ENCODE data around the gene PTBP2. TPM values are rescaled to one million over a fixed set of nuclear protein-coding genes. Genes with fewer than 3 reads are reported as not detected.

The PTBP2 gene
- polyA plus RNA-seq (ENCODE audit: insufficient read length in 12 of 12) = 100 to 1,000 TPM in 1 of 12 donors, 10 to 100 TPM in 11; 24.8 to 277 (median 35.4) TPM
- long read RNA-seq, donor 1, full-length matches to known transcripts = 2 of 2 reads
- long read RNA-seq, donor 1, partial matches to known transcripts = 0 of 2 reads
- long read RNA-seq, donor 1, other reads (novel, unspliced or antisense) = 0 of 2 reads
- long read RNA-seq, donor 2, full-length matches to known transcripts = 1 of 1 reads
- long read RNA-seq, donor 2, partial matches to known transcripts = 0 of 1 reads
- long read RNA-seq, donor 2, other reads (novel, unspliced or antisense) = 0 of 1 reads
- long read RNA-seq, donor 3 = 0 reads
- long read RNA-seq, donor 4, partial matches to known transcripts = 0 of 1 reads
- long read RNA-seq, donor 4, other reads (novel, unspliced or antisense) = 0 of 1 reads
- long read RNA-seq, donor 5, full-length matches to known transcripts = 2 of 2 reads
- long read RNA-seq, donor 5, partial matches to known transcripts = 0 of 2 reads
- long read RNA-seq, donor 5, other reads (novel, unspliced or antisense) = 0 of 2 reads
- long read RNA-seq, donor 6, partial matches to known transcripts = 0 of 1 reads
- long read RNA-seq, donor 6, other reads (novel, unspliced or antisense) = 0 of 1 reads
- long read RNA-seq, donor 7, partial matches to known transcripts = 0 of 1 reads
- long read RNA-seq, donor 7, other reads (novel, unspliced or antisense) = 0 of 1 reads
- long read RNA-seq, donor 8, full-length matches to known transcripts = 2 of 2 reads
- long read RNA-seq, donor 8, partial matches to known transcripts = 0 of 2 reads
- long read RNA-seq, donor 8, other reads (novel, unspliced or antisense) = 0 of 2 reads
- long read RNA-seq, donor 9 = 0 reads
- long read RNA-seq, donor 10, full-length matches to known transcripts = 4 of 4 reads
- long read RNA-seq, donor 10, partial matches to known transcripts = 0 of 4 reads
- long read RNA-seq, donor 10, other reads (novel, unspliced or antisense) = 0 of 4 reads
- long read RNA-seq, donor 11, partial matches to known transcripts = 0 of 1 reads
- long read RNA-seq, donor 11, other reads (novel, unspliced or antisense) = 0 of 1 reads

GRCh38 chr1:96721416-96722160 lies at the start of gene PTBP2:
TSS of gene PTBP2 (plus strand) at chr1:96721784. CDS start at chr1:96721865, 81 bp downstream.
- peak; percentile 85 for DNase-seq

- DNase-seq = no peak
Observed at GRCh38 chr1:96674915-96675314, 46.7 kb upstream of the PTBP2 start.

- no peak for DNase-seq
Observed at GRCh38 chr1:96682056-96682455, 39.5 kb upstream of the PTBP2 start.

- DNase-seq = no peak
Observed at GRCh38 chr1:96683931-96684330, 37.7 kb upstream of the PTBP2 start.

GRCh38 chr1:96684744-96685143 lies 36.8 kb upstream of the PTBP2 start:
- no peak for DNase-seq

- DNase-seq = no peak
Observed at GRCh38 chr1:96688767-96689166, 32.8 kb upstream of the PTBP2 start.

- DNase-seq = no peak
Observed at GRCh38 chr1:96695954-96696353, 25.6 kb upstream of the PTBP2 start.

GRCh38 chr1:96698342-96698983 lies 23.1 kb upstream of the PTBP2 start:
- no peak for DNase-seq

- no peak for DNase-seq
Observed at GRCh38 chr1:96703186-96703585, 18.4 kb upstream of the PTBP2 start.

GRCh38 chr1:96707023-96707422 lies 14.6 kb upstream of the PTBP2 start:
- no peak for DNase-seq

- DNase-seq = no peak
Observed at GRCh38 chr1:96708482-96708881, 13.1 kb upstream of the PTBP2 start.

GRCh38 chr1:96710708-96711477 lies 10.7 kb upstream of the PTBP2 start:
- no peak for DNase-seq

- no peak for DNase-seq
Observed at GRCh38 chr1:96713649-96714048, 7.9 kb upstream of the PTBP2 start.

- no peak for DNase-seq
Observed at GRCh38 chr1:96714881-96715280, 6.7 kb upstream of the PTBP2 start.

GRCh38 chr1:96715482-96715881 lies 6.1 kb upstream of the PTBP2 start:
- DNase-seq = no peak

GRCh38 chr1:96721053-96721415 lies 550 bp upstream of the PTBP2 start:
- DNase-seq = no peak

- DNase-seq = peak; percentile 79
Observed at GRCh38 chr1:96722161-96722922, 758 bp downstream of the PTBP2 start.

- peak; percentile 19 for DNase-seq
Observed at GRCh38 chr1:96722958-96723357, 1.4 kb downstream of the PTBP2 start.

- DNase-seq = peak; percentile 63
Observed at GRCh38 chr1:96723377-96723776, 1.8 kb downstream of the PTBP2 start.

- DNase-seq = peak; percentile 31
Observed at GRCh38 chr1:96723936-96724335, 2.4 kb downstream of the PTBP2 start.

Measured in muscle of arm (tissue), 14 donors.